NCI-H526 (cell line): ENCODE measurements around the gene SEC11A.
"Not testable (repeated sequence)": the region's sequence is repeated elsewhere in the genome, so short reads cannot be mapped to it uniquely, and the experiment has no call there.

ENCODE experiments used
- DNase-seq, 2 experiments: peaks; one replicate each; lab custom pipeline; 2025; lab: John Stamatoyannopoulos, UW

SEC11A gene

DNA sequence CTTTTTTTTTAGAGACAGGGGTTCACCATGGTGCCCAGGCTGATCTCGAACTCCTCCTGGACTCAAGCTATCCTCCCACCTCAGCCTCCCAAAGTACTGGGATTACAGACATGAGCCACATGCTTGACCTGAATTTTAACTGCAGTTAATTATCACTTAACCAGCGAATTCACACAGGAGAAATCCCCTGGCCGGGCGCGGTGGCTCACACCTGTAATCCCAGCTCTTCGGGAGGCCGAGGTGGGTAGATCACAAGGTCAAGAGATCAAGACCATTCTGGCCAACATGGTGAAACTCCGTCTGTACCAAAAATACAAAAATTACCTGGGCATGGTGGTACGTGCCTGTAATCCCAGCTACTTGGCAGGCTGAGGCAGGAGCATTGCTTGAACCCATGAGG, 74.1 kb downstream of the SEC11A start:
- not testable (repeated sequence) for DNase-seq

DNA sequence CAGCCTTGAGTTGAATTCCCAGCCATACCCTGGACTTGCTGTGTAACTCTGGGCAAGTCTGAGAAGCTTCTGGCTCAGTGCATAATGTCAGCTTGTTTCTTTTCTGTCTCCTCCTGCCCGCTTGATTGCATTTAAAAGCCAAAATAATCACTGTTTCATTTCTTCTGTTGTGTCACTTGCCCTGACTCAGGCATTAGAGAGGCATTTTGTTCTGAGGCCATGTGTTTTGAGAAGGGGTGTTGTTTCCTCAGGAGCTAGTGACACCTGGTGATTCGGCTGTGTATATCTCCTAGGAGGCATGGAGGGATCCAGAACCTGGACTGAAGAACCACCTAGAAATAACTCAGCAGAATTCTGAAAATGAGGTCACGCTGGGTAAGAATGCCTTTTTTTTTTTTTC, 77.8 kb downstream of the SEC11A start:
- DNase-seq = peak in 1 of 2 experiments; percentile 18

DNA sequence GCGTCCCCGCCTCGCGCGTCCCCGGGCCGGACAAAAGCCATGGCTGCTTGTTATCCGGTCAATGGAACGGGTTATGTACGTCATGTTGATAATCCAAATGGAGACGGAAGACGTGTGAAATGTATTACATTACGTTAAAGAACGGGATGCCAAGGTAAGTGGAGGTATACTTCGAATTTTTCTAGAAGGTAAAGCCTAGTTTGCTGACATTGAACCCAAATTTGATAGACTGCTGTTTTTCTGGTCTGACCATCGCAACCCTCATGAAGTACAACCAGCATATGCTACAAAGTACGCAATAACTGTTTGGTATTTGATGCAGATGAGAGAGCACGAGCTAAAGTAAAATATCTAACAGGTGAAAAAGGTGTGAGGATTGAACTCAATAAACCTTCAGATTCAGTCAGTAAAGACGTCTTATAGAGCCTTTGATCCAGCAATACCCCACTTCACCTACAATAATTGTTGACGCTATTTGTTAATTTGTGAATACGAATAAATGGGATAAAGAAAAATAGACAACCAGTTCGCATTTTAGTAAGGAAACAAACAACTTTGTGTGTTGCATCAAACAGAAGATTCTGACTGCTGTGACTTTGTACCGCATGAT, 81.6 kb downstream of the SEC11A start:
- DNase-seq = peak in 1 of 2 experiments; percentile 34

DNA sequence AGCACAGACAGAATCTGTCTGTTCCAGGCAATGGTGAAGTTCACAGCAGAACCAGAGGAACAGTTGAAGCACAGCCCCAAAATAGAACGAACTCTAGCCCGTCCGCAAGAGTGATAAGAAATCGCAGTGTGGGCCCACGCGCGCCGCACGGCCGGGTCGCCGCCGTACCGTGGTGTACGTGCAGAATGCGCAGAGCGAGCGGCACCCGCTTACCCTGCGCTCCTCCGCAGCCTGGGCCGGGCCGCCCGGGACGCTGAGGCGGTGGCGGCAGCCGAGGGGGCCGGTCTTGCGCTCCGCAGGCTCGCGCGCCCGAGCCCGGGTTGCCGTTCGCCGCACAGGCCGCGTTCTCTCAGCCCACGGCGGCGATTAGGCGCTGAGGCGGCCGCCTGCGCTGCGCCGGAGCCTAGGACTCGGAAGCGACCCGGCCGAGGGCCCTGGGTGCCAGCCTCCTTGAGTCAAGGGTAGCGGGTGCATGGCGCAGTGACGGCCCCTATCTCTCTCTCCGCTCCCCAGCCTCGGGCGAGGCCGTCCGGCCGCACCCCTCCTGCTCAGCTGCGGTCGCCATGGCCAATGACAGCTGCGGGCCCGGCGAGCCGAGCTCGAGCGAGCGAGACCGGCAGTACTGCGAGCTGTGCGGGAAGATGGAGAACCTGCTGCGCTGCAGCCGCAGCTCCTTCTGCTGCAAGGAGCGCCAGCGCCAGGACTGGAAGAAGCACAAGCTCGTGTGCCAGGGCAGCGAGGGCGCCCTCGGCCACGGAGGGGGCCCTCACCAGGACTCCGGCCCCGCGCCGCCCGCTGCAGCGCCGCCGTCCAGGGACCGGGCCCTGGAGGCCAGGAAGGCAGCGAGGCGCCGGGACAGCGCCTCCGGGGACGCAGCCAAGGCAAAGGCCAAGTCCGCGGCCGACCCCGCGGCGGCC, 82.4 kb downstream of the SEC11A start:
- peak; percentile 22 to 91 for DNase-seq

DNA sequence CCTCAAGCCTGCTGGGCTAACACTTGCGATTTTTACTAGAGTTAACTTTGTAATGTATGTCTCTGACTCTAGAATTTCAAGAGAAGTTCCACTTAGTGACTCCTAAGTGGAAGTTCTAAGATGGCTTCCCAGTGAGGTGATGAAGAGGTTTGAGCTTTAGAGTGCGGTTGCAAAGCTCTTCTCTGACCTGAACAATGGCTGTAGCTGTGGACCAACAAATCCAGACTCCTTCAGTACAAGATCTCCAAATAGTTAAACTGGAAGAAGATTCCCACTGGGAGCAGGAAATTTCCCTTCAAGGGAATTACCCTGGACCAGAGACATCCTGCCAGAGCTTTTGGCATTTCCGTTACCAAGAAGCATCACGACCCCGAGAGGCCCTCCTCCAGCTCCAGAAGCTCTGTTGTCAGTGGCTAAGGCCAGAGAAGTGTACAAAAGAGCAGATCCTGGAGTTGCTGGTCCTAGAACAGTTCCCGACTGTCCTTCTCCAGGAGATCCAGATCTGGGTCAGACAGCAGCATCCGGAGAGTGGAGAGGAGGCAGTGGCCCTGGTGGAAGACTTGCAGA, 84.2 kb downstream of the SEC11A start:
- peak in 1 of 2 experiments; percentile 18 for DNase-seq

- DNase-seq = no peak
These were observed 86.9 kb downstream of the SEC11A start for GRCh38 chr15:84629033-84629432.

- DNase-seq = no peak
These were observed 90.8 kb downstream of the SEC11A start for GRCh38 chr15:84625123-84625522.

GRCh38 chr15:84624359-84624758, 91.6 kb downstream of the SEC11A start:
- DNase-seq = no peak

- no peak for DNase-seq
These were observed 94.5 kb downstream of the SEC11A start for GRCh38 chr15:84621358-84621979.

DNA sequence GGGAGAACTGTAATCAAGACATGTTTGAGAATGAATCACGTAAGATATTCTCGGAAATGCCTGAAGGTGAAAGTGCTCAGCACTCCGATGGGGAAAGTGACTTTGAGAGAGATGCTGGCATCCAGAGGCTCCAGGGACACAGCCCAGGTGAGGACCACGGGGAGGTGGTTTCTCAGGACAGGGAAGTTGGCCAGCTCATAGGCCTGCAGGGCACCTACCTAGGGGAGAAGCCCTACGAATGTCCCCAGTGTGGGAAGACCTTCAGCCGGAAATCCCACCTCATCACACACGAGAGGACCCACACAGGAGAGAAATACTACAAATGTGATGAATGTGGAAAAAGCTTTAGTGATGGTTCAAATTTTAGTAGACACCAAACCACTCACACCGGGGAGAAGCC, 95.3 kb downstream of the SEC11A start:
- no peak for DNase-seq
